Caco-2 (cell line): ENCODE measurements around the gene ZC3H14. TPM values are rescaled to one million over a fixed set of nuclear protein-coding genes. Genes with fewer than 3 reads are reported as not detected.

Experiments used
- BruUV-seq: library from RNA; stranded (reverse); fragments of 400-500 nt; replicated peaks from 2 replicates; lab custom pipeline; 2021; lab: Mats Ljungman, UMichigan
- CTCF ChIA-PET: fragments of 300-600 bp; sonication (Branson Sonifier 250); formaldehyde crosslinking; loops from one replicate; lab custom pipeline; 2022; ENCODE audit warnings: antibody characterized with exemption; lab: Charles Lee
- POLR2A ChIA-PET: fragments of 300-600 bp; sonication (Branson Sonifier 250); formaldehyde crosslinking; loops from one replicate; lab custom pipeline; 2022; ENCODE audit warnings: antibody characterized with exemption; lab: Charles Lee
- DNase-seq, 2 experiments: peaks; one replicate each; pipeline versions ENCODE4 v3.0.0 to v3.0.0-alpha.2; 2020 to 2022
- H3K27me3 ChIP-seq: replicated peaks from 2 replicates; pipeline ENCODE4 v1.6.0; 2011; ENCODE audit warnings: low read length; ENCODE audit not compliant: control insufficient read depth, insufficient read depth
- H3K36me3 ChIP-seq: 2 replicates; pipeline ENCODE4 v1.5.1; 2011; ENCODE audit warnings: low read length; ENCODE audit not compliant: control insufficient read depth, insufficient read depth
- H3K4me1 ChIP-seq: fragments of 250-450 bp; sonication (Bioruptor Pico); 2 replicates; pipeline ENCODE4 v1.5.1; 2020; ENCODE audit warnings: mild to moderate bottlenecking
- H3K4me3 ChIP-seq: 2 replicates; pipeline ENCODE4 v1.5.1; 2011; ENCODE audit warnings: low read depth, mild to moderate bottlenecking, control low read depth, low read length
- H3K9me3 ChIP-seq: fragments of 250-450 bp; sonication (Bioruptor Pico); 2 replicates; pipeline ENCODE4 v1.5.1; 2020; ENCODE audit warnings: mild to moderate bottlenecking, moderate library complexity
- H3K27ac Mint-ChIP-seq: one replicate; pipeline ENCODE4 v1.8.0; 2022; ENCODE audit warnings: mixed read lengths; ENCODE audit not compliant: unreplicated experiment
- H3K27me3 Mint-ChIP-seq: one replicate; pipeline ENCODE4 v1.8.0; 2022; ENCODE audit warnings: mixed read lengths; ENCODE audit not compliant: insufficient read depth, unreplicated experiment
- H3K36me3 Mint-ChIP-seq: one replicate; pipeline ENCODE4 v1.8.0; 2022; ENCODE audit warnings: mild to moderate bottlenecking, mixed read lengths; ENCODE audit not compliant: insufficient read depth, unreplicated experiment
- H3K4me1 Mint-ChIP-seq: one replicate; pipeline ENCODE4 v1.8.0; 2022; ENCODE audit warnings: low read depth, mixed read lengths; ENCODE audit not compliant: unreplicated experiment
- H3K4me3 Mint-ChIP-seq: one replicate; pipeline ENCODE4 v1.8.0; 2022; ENCODE audit warnings: mild to moderate bottlenecking, moderate library complexity, mixed read lengths; ENCODE audit not compliant: unreplicated experiment
- H3K9me3 Mint-ChIP-seq: one replicate; pipeline ENCODE4 v1.8.0; 2022; ENCODE audit warnings: mixed read lengths; ENCODE audit not compliant: unreplicated experiment
- CTCF ChIP-seq, 2 experiments: fragments of 200-600 bp in 1 of 2; IDR thresholded peaks; 1 replicate in 1 of 2; 2 replicates in 1 of 2; pipeline versions ENCODE4 v1.5.1 to v1.8.0; 2011 to 2022; ENCODE audit warnings: antibody characterized with exemption in 1 of 2, control low read depth in 1 of 2, inconsistent platforms in 1 of 2, low read depth in 1 of 2, low read length in 1 of 2, mild to moderate bottlenecking in 1 of 2, moderate library complexity in 1 of 2; ENCODE audit not compliant: insufficient read depth in 1 of 2, severe bottlenecking in 1 of 2, unreplicated experiment in 1 of 2
- intact Hi-C: fragments of 100-400 bp; cut with micrococcal nuclease; formaldehyde crosslinking; loops from one replicate; pipeline ENCODE4 v1.10.0; 2022; ENCODE audit not compliant: unreplicated experiment
- total RNA-seq: library from RNA; stranded (reverse); gene quantifications from 2 replicates; pipeline ENCODE4 v1.2.3, GENCODE V29; 2022

Gene ZC3H14
- total RNA-seq, 1 experiment from 2014 or later = 77.1 TPM

- Mint-ChIP-seq H3K4me1 (peaks cover 11% of the 10 kb centered on the region), H3K36me3 (peaks cover 8% of the 10 kb centered on the region), H3K27ac (no peak overlapping the region), H3K27me3 (no peaks in the 10 kb centered on the region), H3K9me3 (no peaks in the 10 kb centered on the region), H3K4me3 (no peak overlapping the region)
- H3K4me3 ChIP-seq = no peak overlapping the region
- no TSS peak for BruUV-seq
- intact Hi-C loops = no loop called here
- H3K9me3 ChIP-seq = no peaks in the 10 kb centered on the region
- DNase-seq = no peak
- H3K27me3 ChIP-seq = no peaks in the 10 kb centered on the region
- ChIA-PET POLR2A (no interaction called here), CTCF (no interaction called here)
- no peak for TF ChIP-seq CTCF (IDR thresholded peaks at IDR 0.05; ENCODE audit: insufficient read depth in 1 of 2, low read depth in 1 of 2, low read length in 1 of 2, severe bottlenecking in 1 of 2, unreplicated experiment in 1 of 2)
- peaks cover 34% of the 10 kb centered on the region for H3K4me1 ChIP-seq
- no peaks in the 10 kb centered on the region for H3K36me3 ChIP-seq
Measured at GRCh38 chr14:88533064-88533602, 29.7 kb upstream of the ZC3H14 start.

GRCh38 chr14:88535149-88535548 lies 27.7 kb upstream of the ZC3H14 start:
- H3K4me3 Mint-ChIP-seq = no peak overlapping the region
- H3K4me1 ChIP-seq = peaks cover 34% of the 10 kb centered on the region
- H3K27me3 Mint-ChIP-seq = no peaks in the 10 kb centered on the region
- no peaks in the 10 kb centered on the region for H3K9me3 ChIP-seq
- peak; percentile 34 to 45 for TF ChIP-seq CTCF (IDR thresholded peaks at IDR 0.05; ENCODE audit: insufficient read depth in 1 of 2, low read depth in 1 of 2, low read length in 1 of 2, severe bottlenecking in 1 of 2, unreplicated experiment in 1 of 2)
- no peak overlapping the region for H3K4me3 ChIP-seq
- DNase-seq = peak; percentile 72 to 79
- H3K36me3 Mint-ChIP-seq = no peaks in the 10 kb centered on the region
- peaks cover 11% of the 10 kb centered on the region for H3K4me1 Mint-ChIP-seq
- POLR2A ChIA-PET = no interaction called here
- BruUV-seq = no TSS peak
- intact Hi-C loops = loop anchor here (1.0 to 2.0 kb wide), 2 partner anchors 18 to 19 kb away; no protein-coding TSS in a partner anchor
- peak overlapping the region; percentile 13 for H3K27ac Mint-ChIP-seq
- CTCF ChIA-PET = interaction anchor here (0.9 to 1.0 kb wide), 2 partner anchors 20 to 25 kb away, joined by 4 read pairs; no protein-coding TSS in a partner anchor
- H3K36me3 ChIP-seq = no peaks in the 10 kb centered on the region
- no peaks in the 10 kb centered on the region for H3K27me3 ChIP-seq
- no peaks in the 10 kb centered on the region for H3K9me3 Mint-ChIP-seq

GRCh38 chr14:88535813-88536212 lies 27.0 kb upstream of the ZC3H14 start:
- Histone ChIP-seq H3K36me3 (no peaks in the 10 kb centered on the region), H3K9me3 (no peaks in the 10 kb centered on the region), H3K4me3 (no peak overlapping the region), H3K27me3 (no peaks in the 10 kb centered on the region), H3K4me1 (peaks cover 34% of the 10 kb centered on the region)
- Mint-ChIP-seq H3K27ac (peak overlapping the region; percentile 13), H3K9me3 (no peaks in the 10 kb centered on the region), H3K4me1 (peaks cover 11% of the 10 kb centered on the region), H3K4me3 (no peak overlapping the region), H3K36me3 (peaks cover 1% of the 10 kb centered on the region), H3K27me3 (no peaks in the 10 kb centered on the region)
- ChIA-PET POLR2A (no interaction called here), CTCF (interaction anchor here (0.9 to 1.0 kb wide), 2 partner anchors 19 to 24 kb away, joined by 4 read pairs; no protein-coding TSS in a partner anchor)
- no TSS peak for BruUV-seq
- TF ChIP-seq CTCF (IDR thresholded peaks at IDR 0.05; ENCODE audit: insufficient read depth in 1 of 2, low read depth in 1 of 2, low read length in 1 of 2, severe bottlenecking in 1 of 2, unreplicated experiment in 1 of 2) = no peak
- intact Hi-C loops = loop anchor here (1.0 to 2.0 kb wide), 2 partner anchors 17 to 20 kb away; no protein-coding TSS in a partner anchor
- no peak for DNase-seq
